HepG2 (cell line): ENCODE measurements around the gene PLEKHG5. TPM values are rescaled to one million over a fixed set of nuclear protein-coding genes. Genes with fewer than 3 reads are reported as not detected.
A peak's percentile ranks its signal among the peaks of the same experiment; 100 is the strongest.

Experiments used
- BRCA1 ChIP-seq: sonication (generic); formaldehyde crosslinking; IDR thresholded peaks from 2 replicates; pipeline ENCODE4 v1.4.0; 2020; ENCODE audit warnings: missing genetic modification reagents
- BRD4 ChIP-seq: sonication (generic); formaldehyde crosslinking; IDR thresholded peaks from 2 replicates; pipeline ENCODE4 v1.4.0; 2020; ENCODE audit warnings: missing genetic modification reagents
- ESRRA ChIP-seq: sonication (generic); formaldehyde crosslinking; IDR thresholded peaks from 2 replicates; pipeline ENCODE4 v1.5.1; 2020; ENCODE audit warnings: mild to moderate bottlenecking, low read depth, missing genetic modification reagents
- GABPB1 ChIP-seq: IDR thresholded peaks from 2 replicates; pipeline ENCODE4 v1.6.1; 2016; ENCODE audit warnings: mild to moderate bottlenecking, missing genetic modification reagents, moderate library complexity, missing compliant biosample characterization
- GPN1 ChIP-seq: sonication (generic); formaldehyde crosslinking; IDR thresholded peaks from 2 replicates; pipeline ENCODE4 v1.5.1; 2020; ENCODE audit warnings: missing genetic modification reagents, borderline replicate concordance
- HDAC1 ChIP-seq: sonication (generic); formaldehyde crosslinking; IDR thresholded peaks from 2 replicates; pipeline ENCODE4 v1.5.1; 2020; ENCODE audit warnings: mild to moderate bottlenecking, missing genetic modification reagents
- HHEX ChIP-seq: IDR thresholded peaks from 2 replicates; pipeline ENCODE4 v1.6.1; 2016; ENCODE audit warnings: control low read depth
- HNRNPL ChIP-seq: fragments of 200-400 bp; formaldehyde crosslinking; IDR thresholded peaks from 2 replicates; pipeline ENCODE4 v1.6.1; 2017; ENCODE audit warnings: mild to moderate bottlenecking, low read depth, low read length
- HOXA5 ChIP-seq: sonication (generic); formaldehyde crosslinking; IDR thresholded peaks from 2 replicates; pipeline ENCODE4 v1.4.0; 2020; ENCODE audit warnings: missing genetic modification reagents
- IRF2 ChIP-seq: IDR thresholded peaks from 2 replicates; pipeline ENCODE4 v1.6.1; 2018; ENCODE audit warnings: missing genetic modification reagents, missing compliant biosample characterization
- MXI1 ChIP-seq: IDR thresholded peaks from 3 replicates; pipeline ENCODE4 v1.6.1; 2012; ENCODE audit warnings: low read depth, low read length, inconsistent platforms, borderline replicate concordance
- NFRKB ChIP-seq: fragments of 450-650 bp; IDR thresholded peaks from 2 replicates; pipeline ENCODE4 v1.6.1; 2017
- ONECUT2 ChIP-seq: sonication (generic); formaldehyde crosslinking; IDR thresholded peaks from 2 replicates; pipeline ENCODE4 v1.4.0; 2020; ENCODE audit warnings: missing genetic modification reagents
- PCBP2 ChIP-seq: fragments of 200-400 bp; formaldehyde crosslinking; optimal IDR thresholded peaks from 2 replicates; pipeline ENCODE3; 2018; ENCODE audit warnings: low read length, low read depth; ENCODE audit not compliant: poor library complexity, severe bottlenecking
- SALL1 ChIP-seq: sonication (generic); formaldehyde crosslinking; IDR thresholded peaks from 2 replicates; pipeline ENCODE4 v1.8.0; 2022; ENCODE audit warnings: mild to moderate bottlenecking, missing genetic modification reagents
- TBX2 ChIP-seq: sonication (generic); formaldehyde crosslinking; IDR thresholded peaks from 2 replicates; pipeline ENCODE4 v1.5.0; 2020; ENCODE audit warnings: missing genetic modification reagents, mild to moderate bottlenecking, borderline replicate concordance
- WIZ ChIP-seq: sonication (generic); formaldehyde crosslinking; IDR thresholded peaks from 2 replicates; pipeline ENCODE4 v1.5.1; 2020; ENCODE audit warnings: mild to moderate bottlenecking, missing genetic modification reagents
- YEATS2 ChIP-seq: sonication (generic); formaldehyde crosslinking; IDR thresholded peaks from 2 replicates; pipeline ENCODE4 v1.4.0; 2020; ENCODE audit warnings: missing genetic modification reagents, borderline replicate concordance
- ZFP36 ChIP-seq: fragments of 150-350 bp; IDR thresholded peaks from 2 replicates; pipeline ENCODE4 v1.6.1; 2018; ENCODE audit warnings: borderline replicate concordance, low read length, low read depth; ENCODE audit not compliant: partially characterized antibody
- ZFP36L2 ChIP-seq: sonication (generic); formaldehyde crosslinking; IDR thresholded peaks from 2 replicates; pipeline ENCODE4 v1.4.0; 2020; ENCODE audit warnings: missing genetic modification reagents
- ZFY ChIP-seq: sonication (generic); formaldehyde crosslinking; IDR thresholded peaks from 2 replicates; pipeline ENCODE4 v1.4.0; 2020; ENCODE audit warnings: missing genetic modification reagents
- ZKSCAN5 ChIP-seq: sonication (generic); formaldehyde crosslinking; IDR thresholded peaks from 2 replicates; pipeline ENCODE4 v1.5.1; 2020; ENCODE audit warnings: mild to moderate bottlenecking, missing genetic modification reagents
- ZNF430 ChIP-seq: sonication (generic); formaldehyde crosslinking; IDR thresholded peaks from 2 replicates; pipeline ENCODE4 v1.9.0; 2021; ENCODE audit warnings: mild to moderate bottlenecking, missing genetic modification reagents
- ZNF607 ChIP-seq: sonication (generic); formaldehyde crosslinking; IDR thresholded peaks from 2 replicates; pipeline ENCODE4 v1.5.1; 2020; ENCODE audit warnings: missing genetic modification reagents, mild to moderate bottlenecking, borderline replicate concordance
- ZNF737 ChIP-seq: sonication (generic); formaldehyde crosslinking; IDR thresholded peaks from 2 replicates; pipeline ENCODE4 v1.5.0; 2020; ENCODE audit warnings: missing genetic modification reagents, mild to moderate bottlenecking, borderline replicate concordance
- ZNF772 ChIP-seq: sonication (generic); formaldehyde crosslinking; IDR thresholded peaks from 2 replicates; pipeline ENCODE4 v1.5.0; 2020; ENCODE audit warnings: mild to moderate bottlenecking, missing genetic modification reagents
- polyA plus RNA-seq, 8 experiments: library from polyadenylated mRNA; depleted of rRNA in 3 of 8; stranded (reverse) in 7 of 8; unstranded in 1 of 8; fragments of >200 nt; fragmentation: Illumina TruSeq in 4 of 8; extraction: Trizol in 4 of 8; gene quantifications; 2 replicates each; pipeline versions ENCODE4 v1.2.1 to v1.2.3, GENCODE V29; 2011 to 2016; ENCODE audit warnings: low read depth in 4 of 8, missing spikeins in 1 of 8, mixed read lengths in 1 of 8; ENCODE audit not compliant: insufficient read depth in 1 of 8
- total RNA-seq, 5 experiments: library from RNA; depleted of rRNA; stranded (reverse); fragments of >200 nt; fragmentation: Illumina TruSeq; extraction: Trizol; gene quantifications; 2 replicates each; pipeline ENCODE4 v1.2.3, GENCODE V29; 2016; ENCODE audit warnings: low read depth in 1 of 5
- TF ChIP-seq, protein P1 (sequence below): IDR thresholded peaks from 2 replicates; pipeline ENCODE4 v1.6.1; 2018; ENCODE audit warnings: missing genetic modification reagents, mild to moderate bottlenecking, missing compliant biosample characterization
- TF ChIP-seq, protein P2 (sequence below): sonication (generic); formaldehyde crosslinking; IDR thresholded peaks from 2 replicates; pipeline ENCODE4 v1.8.1; 2023; ENCODE audit warnings: mild to moderate bottlenecking, moderate library complexity, missing genetic modification reagents
- TF ChIP-seq, protein P3 (sequence below): sonication (generic); formaldehyde crosslinking; IDR thresholded peaks from 2 replicates; pipeline ENCODE4 v1.4.0; 2020; ENCODE audit warnings: missing genetic modification reagents, borderline replicate concordance

PLEKHG5 gene
- total and polyA plus RNA-seq, 2 of the 13 experiments (the other 11 are each of a cell fraction or from before 2014, with no cell fraction given): 1.9 to 3.5 TPM

DNA sequence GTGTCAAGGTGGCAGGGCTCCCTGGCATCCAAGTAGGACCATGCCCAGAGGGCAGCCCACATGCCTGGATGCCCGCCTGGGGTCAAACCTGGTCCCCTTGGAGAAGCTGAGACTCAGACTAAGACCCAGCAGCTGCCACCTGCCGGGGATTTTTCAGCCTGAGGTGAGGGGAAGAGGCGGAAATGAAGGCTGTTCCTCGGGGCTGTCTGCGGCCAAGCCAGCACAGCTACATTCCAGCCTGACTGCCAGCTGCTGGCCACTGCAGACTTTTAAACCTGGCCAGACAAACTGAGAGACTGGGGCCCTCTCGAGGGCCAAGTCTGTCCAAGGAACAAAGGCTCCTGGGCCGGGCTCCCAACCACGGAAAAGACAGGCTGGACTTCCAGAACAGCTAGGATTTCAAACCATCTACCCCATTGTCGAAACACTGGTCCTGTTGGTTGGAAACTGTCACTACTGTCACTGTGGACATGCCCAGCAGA lies 21.9 kb upstream of the PLEKHG5 start (continued):
- TF ChIP-seq, protein P1, sequence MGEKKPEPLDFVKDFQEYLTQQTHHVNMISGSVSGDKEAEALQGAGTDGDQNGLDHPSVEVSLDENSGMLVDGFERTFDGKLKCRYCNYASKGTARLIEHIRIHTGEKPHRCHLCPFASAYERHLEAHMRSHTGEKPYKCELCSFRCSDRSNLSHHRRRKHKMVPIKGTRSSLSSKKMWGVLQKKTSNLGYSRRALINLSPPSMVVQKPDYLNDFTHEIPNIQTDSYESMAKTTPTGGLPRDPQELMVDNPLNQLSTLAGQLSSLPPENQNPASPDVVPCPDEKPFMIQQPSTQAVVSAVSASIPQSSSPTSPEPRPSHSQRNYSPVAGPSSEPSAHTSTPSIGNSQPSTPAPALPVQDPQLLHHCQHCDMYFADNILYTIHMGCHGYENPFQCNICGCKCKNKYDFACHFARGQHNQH (CRISPR knock-in tag): no peak
- TF ChIP-seq PCBP2: no peak
- no peak for TF ChIP-seq HHEX
- TF ChIP-seq SALL1: peak; percentile 28; the same call in 1 of the 2 replicates
- no peak for TF ChIP-seq ZFP36L2 (CRISPR knock-in tag)
- TF ChIP-seq TBX2: 0 out of 2 replicates have a peak, but pooled peaks have one; percentile 24
- no peak for TF ChIP-seq ZNF607 (CRISPR knock-in tag)
- peak; percentile 41; the same call in 1 of the 2 replicates for TF ChIP-seq GABPB1
- no peak for TF ChIP-seq MXI1
- TF ChIP-seq HDAC1 (CRISPR knock-in tag): 0 out of 2 replicates have a peak, but pooled peaks have one; percentile 31
- no peak for TF ChIP-seq ONECUT2 (CRISPR knock-in tag)
- TF ChIP-seq ZNF737 (CRISPR knock-in tag): no peak
- TF ChIP-seq HOXA5 (CRISPR knock-in tag): no peak
- TF ChIP-seq, protein P2, sequence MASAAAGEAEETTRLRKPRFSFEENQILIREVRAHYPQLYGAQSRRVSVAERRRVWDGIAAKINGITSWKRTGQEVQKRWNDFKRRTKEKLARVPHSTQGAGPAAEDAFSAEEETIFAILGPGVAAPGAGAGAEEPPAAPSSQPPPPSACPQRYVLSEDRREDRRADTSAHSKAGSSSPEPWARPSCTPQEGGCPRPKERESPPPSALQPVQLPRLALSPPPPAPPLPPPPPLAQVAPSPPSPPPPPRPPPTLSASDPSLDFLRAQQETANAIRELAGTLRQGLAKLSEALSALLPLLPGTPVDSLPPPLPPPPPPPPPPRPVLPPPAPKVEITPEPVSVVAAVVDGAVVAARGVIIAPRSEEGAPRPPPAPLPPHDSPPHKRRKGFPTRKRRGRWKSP (CRISPR knock-in tag): 0 out of 2 replicates have a peak, but pooled peaks have one; percentile 37
- no peak for TF ChIP-seq YEATS2 (CRISPR knock-in tag)
- no peak for TF ChIP-seq WIZ (CRISPR knock-in tag)
- TF ChIP-seq ZNF430 (CRISPR knock-in tag): no peak
- 0 out of 2 replicates have a peak, but pooled peaks have one; percentile 22 for TF ChIP-seq ZFY
- TF ChIP-seq ZFP36: no peak
- TF ChIP-seq BRD4: 0 out of 2 replicates have a peak, but pooled peaks have one; percentile 57
- peak; percentile 46; the same call in 1 of the 2 replicates for TF ChIP-seq ZNF772 (CRISPR knock-in tag)
- 0 out of 2 replicates have a peak, but pooled peaks have one; percentile 13 for TF ChIP-seq IRF2
- TF ChIP-seq HNRNPL: peak; percentile 93
- TF ChIP-seq NFRKB: no peak
- no peak for TF ChIP-seq ESRRA (CRISPR knock-in tag)
- TF ChIP-seq, protein P3, sequence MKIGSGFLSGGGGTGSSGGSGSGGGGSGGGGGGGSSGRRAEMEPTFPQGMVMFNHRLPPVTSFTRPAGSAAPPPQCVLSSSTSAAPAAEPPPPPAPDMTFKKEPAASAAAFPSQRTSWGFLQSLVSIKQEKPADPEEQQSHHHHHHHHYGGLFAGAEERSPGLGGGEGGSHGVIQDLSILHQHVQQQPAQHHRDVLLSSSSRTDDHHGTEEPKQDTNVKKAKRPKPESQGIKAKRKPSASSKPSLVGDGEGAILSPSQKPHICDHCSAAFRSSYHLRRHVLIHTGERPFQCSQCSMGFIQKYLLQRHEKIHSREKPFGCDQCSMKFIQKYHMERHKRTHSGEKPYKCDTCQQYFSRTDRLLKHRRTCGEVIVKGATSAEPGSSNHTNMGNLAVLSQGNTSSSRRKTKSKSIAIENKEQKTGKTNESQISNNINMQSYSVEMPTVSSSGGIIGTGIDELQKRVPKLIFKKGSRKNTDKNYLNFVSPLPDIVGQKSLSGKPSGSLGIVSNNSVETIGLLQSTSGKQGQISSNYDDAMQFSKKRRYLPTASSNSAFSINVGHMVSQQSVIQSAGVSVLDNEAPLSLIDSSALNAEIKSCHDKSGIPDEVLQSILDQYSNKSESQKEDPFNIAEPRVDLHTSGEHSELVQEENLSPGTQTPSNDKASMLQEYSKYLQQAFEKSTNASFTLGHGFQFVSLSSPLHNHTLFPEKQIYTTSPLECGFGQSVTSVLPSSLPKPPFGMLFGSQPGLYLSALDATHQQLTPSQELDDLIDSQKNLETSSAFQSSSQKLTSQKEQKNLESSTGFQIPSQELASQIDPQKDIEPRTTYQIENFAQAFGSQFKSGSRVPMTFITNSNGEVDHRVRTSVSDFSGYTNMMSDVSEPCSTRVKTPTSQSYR (CRISPR knock-in tag): no peak
- TF ChIP-seq GPN1 (CRISPR knock-in tag): no peak
- no peak for TF ChIP-seq BRCA1 (CRISPR knock-in tag)
- no peak for TF ChIP-seq ZKSCAN5 (CRISPR knock-in tag)
